ENCODE data around the gene SYNE1. TPM values are rescaled to one million over a fixed set of nuclear protein-coding genes. Genes with fewer than 3 reads are reported as not detected.

Gene SYNE1
- total RNA-seq, 1 donor from 2014 or later: 166 TPM

GRCh38 chr6:152209211-152209610 is 428.0 kb downstream of the SYNE1 start:
- peaks cover 94% of the 10 kb centered on the region for H3K36me3 ChIP-seq
- DNase-seq: no peak
- intact Hi-C loops (cut with DNase I): no loop called here

GRCh38 chr6:152207915-152208714 is 429.0 kb downstream of the SYNE1 start:
- H3K9me3 ChIP-seq: no peaks in the 10 kb centered on the region
- DNase-seq: no peak
- no peak overlapping the region for H3K4me3 ChIP-seq
- intact Hi-C loops (cut with DNase I): no loop called here
- H3K36me3 ChIP-seq: peaks cover 94% of the 10 kb centered on the region
- H3K27ac ChIP-seq: no peak overlapping the region
- ATAC-seq: no peak
- H3K4me1 ChIP-seq: no peaks in the 10 kb centered on the region
- TF ChIP-seq CTCF (IDR thresholded peaks at IDR 0.05): no peak
- H3K27me3 ChIP-seq (ENCODE audit: low read depth): no peaks in the 10 kb centered on the region

More at GRCh38 chr6:152209211-152209610, 428.0 kb downstream of the SYNE1 start:
- no peaks in the 10 kb centered on the region for H3K27me3 ChIP-seq (ENCODE audit: low read depth)
- H3K9me3 ChIP-seq: no peaks in the 10 kb centered on the region
- ATAC-seq: no peak
- H3K4me1 ChIP-seq: no peaks in the 10 kb centered on the region
- no peak overlapping the region for H3K27ac ChIP-seq
- H3K4me3 ChIP-seq: no peak overlapping the region
- TF ChIP-seq CTCF (IDR thresholded peaks at IDR 0.05): no peak

GRCh38 chr6:152206072-152206818 is 430.9 kb downstream of the SYNE1 start:
- intact Hi-C loops (cut with DNase I): no loop called here
- H3K9me3 ChIP-seq: no peaks in the 10 kb centered on the region
- ATAC-seq (no peak), DNase-seq (no peak)
- no peaks in the 10 kb centered on the region for H3K4me1 ChIP-seq
- H3K27ac ChIP-seq: no peak overlapping the region
- no peak overlapping the region for H3K4me3 ChIP-seq
- TF ChIP-seq CTCF (IDR thresholded peaks at IDR 0.05): peak; percentile 39
- H3K27me3 ChIP-seq (ENCODE audit: low read depth): no peaks in the 10 kb centered on the region
- peaks cover 94% of the 10 kb centered on the region for H3K36me3 ChIP-seq

- H3K36me3 ChIP-seq: peaks cover 94% of the 10 kb centered on the region
- no peak for DNase-seq
- H3K27ac ChIP-seq: no peak overlapping the region
- no peak for TF ChIP-seq CTCF (IDR thresholded peaks at IDR 0.05)
- no peaks in the 10 kb centered on the region for H3K4me1 ChIP-seq
- H3K4me3 ChIP-seq: no peak overlapping the region
- intact Hi-C loops (cut with DNase I): no loop called here
- H3K27me3 ChIP-seq (ENCODE audit: low read depth): no peaks in the 10 kb centered on the region
- H3K9me3 ChIP-seq: no peaks in the 10 kb centered on the region
- no peak for ATAC-seq
These were observed 432.6 kb downstream of the SYNE1 start for GRCh38 chr6:152204591-152204990.

GRCh38 chr6:152201120-152201519 is 436.0 kb downstream of the SYNE1 start:
- DNase-seq (no peak), ATAC-seq (peak; percentile 51 to 56)
- H3K27ac ChIP-seq: no peak overlapping the region
- no peak for TF ChIP-seq CTCF (IDR thresholded peaks at IDR 0.05)
- H3K27me3 ChIP-seq (ENCODE audit: low read depth): no peaks in the 10 kb centered on the region
- H3K9me3 ChIP-seq: no peaks in the 10 kb centered on the region
- H3K4me1 ChIP-seq: no peaks in the 10 kb centered on the region
- H3K4me3 ChIP-seq: no peak overlapping the region
- peaks cover 92% of the 10 kb centered on the region for H3K36me3 ChIP-seq
- intact Hi-C loops (cut with DNase I): no loop called here

All from lower lobe of right lung (tissue), 2 donors.